HG02588 (cell line): ENCODE measurements around the gene RAB22A.

Experiments used
- ATAC-seq: cut with Tn5 transposase; IDR thresholded peaks from one replicate; pipeline ENCODE4 v1.9.1; 2021; ENCODE audit warnings: mild to moderate bottlenecking, moderate library complexity; ENCODE audit not compliant: unreplicated experiment

The RAB22A gene, protein sequence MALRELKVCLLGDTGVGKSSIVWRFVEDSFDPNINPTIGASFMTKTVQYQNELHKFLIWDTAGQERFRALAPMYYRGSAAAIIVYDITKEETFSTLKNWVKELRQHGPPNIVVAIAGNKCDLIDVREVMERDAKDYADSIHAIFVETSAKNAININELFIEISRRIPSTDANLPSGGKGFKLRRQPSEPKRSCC

GRCh38 chr20:58309591-58310290 lies at the start of gene RAB22A:
Gene RAB22A (plus strand): TSS chr20:58309715. CDS start chr20:58309977, 262 bp downstream.
- peak; percentile 61 for ATAC-seq

- no peak for ATAC-seq
These were observed 49.5 kb upstream of the RAB22A start for GRCh38 chr20:58260006-58260405.

DNA sequence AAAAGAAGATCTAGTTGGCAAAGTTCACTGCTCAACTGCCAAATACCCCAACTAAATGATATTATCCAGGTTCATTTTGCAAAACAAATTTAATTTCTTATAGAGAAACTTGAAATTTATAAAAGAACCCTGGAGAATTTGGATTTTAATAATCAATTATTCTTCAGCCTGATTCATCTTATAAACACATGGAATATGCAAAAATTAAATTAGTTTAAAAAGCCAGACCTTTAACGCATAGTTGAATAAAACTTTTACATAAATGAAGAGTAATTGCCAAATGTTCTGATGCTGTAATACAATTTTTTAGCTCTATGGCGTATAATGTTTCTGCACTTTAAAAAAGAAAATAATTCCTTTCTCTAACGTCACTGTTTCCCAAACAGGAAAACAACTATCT lies 47.9 kb upstream of the RAB22A start:
- ATAC-seq: no peak

- ATAC-seq: no peak
These were observed 45.2 kb upstream of the RAB22A start for GRCh38 chr20:58264271-58264670.

GRCh38 chr20:58267389-58268215 lies 41.9 kb upstream of the RAB22A start:
- ATAC-seq: no peak

- no peak for ATAC-seq
These were observed 41.1 kb upstream of the RAB22A start for GRCh38 chr20:58268421-58268821.

DNA sequence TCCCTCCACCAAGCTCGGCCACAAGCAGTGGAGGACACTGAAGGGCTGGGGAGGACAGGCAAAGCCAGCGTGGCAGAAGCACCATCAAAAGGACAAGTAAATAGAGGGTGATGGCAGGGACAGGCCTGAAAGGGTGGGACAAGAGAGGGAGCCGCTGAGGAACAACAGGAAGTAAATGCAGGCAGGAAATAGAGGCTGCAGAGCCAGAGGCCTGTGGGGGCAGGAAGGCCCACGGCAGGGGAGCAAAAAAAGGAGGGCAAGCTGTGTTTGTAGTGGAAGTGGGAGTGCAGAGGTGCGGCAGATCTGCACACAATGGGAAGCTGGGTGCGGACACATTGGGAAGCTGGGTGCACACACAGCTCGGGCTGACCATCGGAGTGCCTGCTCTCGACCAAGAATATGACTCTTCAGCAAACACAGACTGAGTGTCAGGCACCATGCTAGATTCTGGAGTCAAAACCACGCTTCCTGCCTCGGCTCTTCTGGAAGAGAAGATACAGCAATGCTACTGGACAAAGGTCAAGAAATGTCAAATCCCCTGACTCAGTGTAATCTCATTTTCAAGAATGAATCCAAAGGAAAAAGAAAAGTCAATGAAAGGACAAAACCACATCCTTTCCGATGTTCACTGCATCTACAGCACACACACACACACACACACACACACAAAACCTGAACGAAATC lies 40.4 kb upstream of the RAB22A start:
- ATAC-seq: no peak

DNA sequence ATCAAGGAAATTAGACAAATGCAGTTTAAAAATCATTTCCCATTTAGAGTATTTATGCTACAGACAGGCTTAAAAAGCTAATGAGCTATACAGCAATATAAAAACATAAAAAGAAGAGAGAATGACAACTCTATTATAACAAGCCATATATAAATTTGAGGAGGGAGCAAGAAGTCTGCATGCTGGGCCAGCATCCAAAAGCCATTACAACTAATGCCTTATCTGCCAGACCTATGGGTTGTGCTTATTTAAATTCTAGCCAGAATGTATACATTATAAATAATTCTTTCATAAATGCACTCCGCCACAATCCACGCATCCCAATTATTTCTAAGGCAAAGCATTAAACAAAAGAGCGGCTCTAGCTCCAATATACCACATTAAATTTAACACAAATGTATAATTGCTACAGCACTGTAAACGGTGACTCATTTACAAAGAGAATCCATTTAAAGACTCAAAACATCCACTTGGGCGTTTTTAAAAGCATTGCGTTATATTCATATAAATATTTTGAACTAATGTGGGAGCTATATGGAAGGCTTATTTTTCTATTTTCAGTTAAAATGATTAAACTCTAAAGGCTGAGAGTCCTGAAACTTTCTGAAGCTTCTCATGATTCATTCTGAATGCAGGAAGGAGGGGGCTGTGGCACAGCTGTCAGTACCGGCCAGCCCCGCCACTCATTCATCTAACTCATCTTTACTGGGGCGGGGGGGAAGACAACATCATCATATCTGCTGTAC lies 37.7 kb upstream of the RAB22A start:
- no peak for ATAC-seq

- no peak for ATAC-seq
These were observed 35.1 kb upstream of the RAB22A start for GRCh38 chr20:58274384-58274783.

- ATAC-seq: no peak
These were observed 32.4 kb upstream of the RAB22A start for GRCh38 chr20:58277107-58277506.

- no peak for ATAC-seq
These were observed 31.7 kb upstream of the RAB22A start for GRCh38 chr20:58277578-58278472.

DNA sequence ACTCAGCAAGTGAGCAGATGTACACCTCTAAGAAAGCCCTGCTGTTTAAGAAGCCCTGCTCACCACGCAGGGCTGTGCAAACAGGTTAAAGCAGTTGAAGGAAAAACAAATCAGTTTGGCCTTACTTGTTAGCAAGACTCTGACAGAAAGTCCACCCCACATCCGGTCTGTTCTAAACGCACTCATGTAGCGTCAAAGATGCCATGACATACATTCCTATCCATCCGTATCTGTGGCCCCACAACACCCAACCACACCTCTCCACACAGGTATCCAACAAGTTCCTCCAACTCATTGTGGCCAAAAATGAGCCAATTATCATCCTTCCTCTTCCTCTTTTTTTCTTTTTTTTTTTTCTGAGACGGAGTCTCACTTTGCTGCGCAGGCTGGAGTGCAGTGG lies 22.8 kb upstream of the RAB22A start:
- ATAC-seq: no peak

GRCh38 chr20:58287638-58288037 lies 21.9 kb upstream of the RAB22A start:
- no peak for ATAC-seq

GRCh38 chr20:58289143-58289542 lies 20.4 kb upstream of the RAB22A start:
- ATAC-seq: no peak

- ATAC-seq: no peak
These were observed 16.1 kb upstream of the RAB22A start for GRCh38 chr20:58293453-58293852.

DNA sequence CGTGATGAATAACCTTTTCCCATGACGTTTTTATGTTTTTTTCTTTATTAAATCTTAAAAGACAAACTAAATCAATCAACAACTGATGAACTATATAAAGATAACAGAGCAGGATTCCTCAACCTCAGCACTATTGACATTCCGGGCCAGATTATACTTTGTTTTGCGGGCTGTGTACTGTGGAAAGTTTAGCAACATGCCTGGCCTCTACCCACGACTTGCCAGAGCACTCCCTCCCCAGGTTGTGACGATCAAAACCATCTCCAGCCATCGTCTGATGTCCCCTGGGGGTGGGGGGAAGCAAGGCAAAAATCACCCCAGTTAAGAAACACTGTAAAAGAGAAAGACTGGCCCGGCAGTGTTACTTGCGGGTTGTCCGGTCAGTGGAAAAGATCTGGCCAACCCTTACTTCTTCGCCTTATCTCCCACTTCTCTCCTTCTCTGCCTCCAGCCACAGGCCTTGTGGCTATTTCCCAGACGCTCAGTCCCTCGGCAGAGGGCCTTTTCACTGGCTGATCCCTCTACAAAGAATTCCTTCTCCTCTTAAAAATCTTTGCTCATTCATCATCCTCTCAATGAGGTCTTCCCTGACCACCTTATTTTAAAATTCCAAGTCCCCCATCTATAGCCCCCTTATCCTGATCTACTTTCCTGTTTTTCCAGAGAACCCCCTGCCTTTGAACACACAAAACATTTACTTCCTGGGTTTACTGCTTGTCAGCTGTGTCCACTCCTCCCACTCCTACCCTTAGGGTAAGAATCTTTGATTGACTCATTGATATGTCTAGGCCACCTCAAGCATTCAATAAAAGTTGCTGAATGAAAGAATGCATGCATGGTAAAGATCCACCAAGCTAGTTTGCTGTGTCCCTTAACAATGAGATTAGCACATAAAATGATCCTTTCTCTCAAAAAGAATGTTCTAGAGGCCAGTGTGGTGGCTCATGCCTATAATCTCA lies 14.7 kb upstream of the RAB22A start:
- no peak for ATAC-seq

DNA sequence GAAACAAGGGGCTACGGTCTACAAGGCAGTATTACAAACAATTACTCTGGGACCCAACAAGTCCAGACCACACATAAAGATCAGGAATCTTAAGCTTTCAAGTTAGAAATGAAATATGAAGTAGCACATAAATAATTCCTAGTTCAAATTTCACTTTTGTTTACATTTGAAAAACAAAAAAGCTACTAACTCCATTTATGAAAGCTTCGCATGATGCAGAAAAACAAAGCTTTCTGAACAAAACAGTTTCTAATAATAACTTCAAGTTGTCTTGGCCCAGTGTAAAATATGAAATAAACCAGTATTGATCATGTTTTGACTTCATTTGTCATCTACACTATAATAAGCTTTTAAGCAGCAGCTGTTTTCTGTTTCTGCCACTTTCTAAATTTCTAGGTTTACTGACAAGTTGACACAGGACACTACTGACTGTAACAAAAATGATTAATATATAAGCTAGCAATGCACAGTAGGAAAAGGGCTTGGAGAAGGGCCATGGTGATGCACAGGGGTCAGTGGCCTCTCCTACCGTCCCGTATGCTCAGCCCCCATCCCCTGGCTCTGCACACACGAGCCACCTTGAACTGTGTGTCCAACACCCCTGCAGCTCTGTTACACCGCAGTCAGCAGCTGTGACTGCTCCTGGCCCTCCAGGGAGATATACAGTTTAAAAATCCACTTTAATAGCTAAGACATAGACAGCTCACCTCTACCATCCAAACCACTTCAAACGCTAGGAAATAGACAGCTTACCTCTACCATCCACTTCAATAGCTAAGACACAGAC lies 13.3 kb upstream of the RAB22A start:
- ATAC-seq: no peak

DNA sequence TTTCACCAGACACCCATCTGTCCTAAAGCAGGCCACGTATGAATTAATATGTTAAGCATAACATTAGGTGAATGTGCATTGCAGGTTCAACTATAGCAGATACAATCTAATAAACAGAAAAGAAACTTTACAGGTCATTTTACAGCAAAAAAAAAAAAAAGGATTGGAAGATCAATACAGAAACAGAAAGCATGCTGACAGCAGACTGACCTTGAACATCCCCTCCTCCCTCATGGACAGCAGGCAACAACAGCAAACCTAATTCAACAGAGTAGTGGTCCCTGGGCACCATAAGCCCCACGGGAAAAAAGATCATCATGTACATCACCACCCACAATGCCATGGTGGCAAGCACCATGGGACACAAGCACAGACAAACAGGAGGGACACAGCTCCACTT lies 12.1 kb upstream of the RAB22A start:
- no peak for ATAC-seq
